ENCODE data around the gene RBKS. TPM values are rescaled to one million over a fixed set of nuclear protein-coding genes. Genes with fewer than 3 reads are reported as not detected.

Gene RBKS
- total RNA-seq, 3 donors from 2014 or later, result 5.9 to 10.6 (median 10.3) TPM

DNA sequence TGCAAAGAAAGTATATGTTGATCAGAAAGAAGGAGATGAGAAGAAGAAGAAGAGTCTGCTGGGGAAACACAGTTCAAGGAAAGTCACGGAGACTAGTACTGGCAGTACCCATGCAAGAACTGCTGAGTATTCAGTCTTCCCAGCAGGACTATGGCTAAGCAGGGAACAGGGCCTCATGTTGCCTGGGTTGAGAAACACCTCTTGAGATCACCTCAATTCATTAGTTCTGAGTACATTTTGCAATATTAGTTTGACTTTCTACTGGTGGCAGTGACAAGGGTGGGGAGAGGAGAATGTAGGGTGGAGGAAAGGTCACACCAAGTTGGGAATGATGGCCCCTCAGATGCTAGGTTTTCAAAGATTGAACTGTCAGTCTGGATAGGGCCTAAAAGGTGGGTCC, 68.1 kb downstream of the RBKS start:
- intact Hi-C loops (cut with DNase I, micrococcal nuclease), result no loop called here
- no peaks in the 10 kb centered on the region for H3K4me1 ChIP-seq (ENCODE audit: low read depth)
- DNase-seq (no peak), ATAC-seq (no peak)
- TF ChIP-seq, protein P1, sequence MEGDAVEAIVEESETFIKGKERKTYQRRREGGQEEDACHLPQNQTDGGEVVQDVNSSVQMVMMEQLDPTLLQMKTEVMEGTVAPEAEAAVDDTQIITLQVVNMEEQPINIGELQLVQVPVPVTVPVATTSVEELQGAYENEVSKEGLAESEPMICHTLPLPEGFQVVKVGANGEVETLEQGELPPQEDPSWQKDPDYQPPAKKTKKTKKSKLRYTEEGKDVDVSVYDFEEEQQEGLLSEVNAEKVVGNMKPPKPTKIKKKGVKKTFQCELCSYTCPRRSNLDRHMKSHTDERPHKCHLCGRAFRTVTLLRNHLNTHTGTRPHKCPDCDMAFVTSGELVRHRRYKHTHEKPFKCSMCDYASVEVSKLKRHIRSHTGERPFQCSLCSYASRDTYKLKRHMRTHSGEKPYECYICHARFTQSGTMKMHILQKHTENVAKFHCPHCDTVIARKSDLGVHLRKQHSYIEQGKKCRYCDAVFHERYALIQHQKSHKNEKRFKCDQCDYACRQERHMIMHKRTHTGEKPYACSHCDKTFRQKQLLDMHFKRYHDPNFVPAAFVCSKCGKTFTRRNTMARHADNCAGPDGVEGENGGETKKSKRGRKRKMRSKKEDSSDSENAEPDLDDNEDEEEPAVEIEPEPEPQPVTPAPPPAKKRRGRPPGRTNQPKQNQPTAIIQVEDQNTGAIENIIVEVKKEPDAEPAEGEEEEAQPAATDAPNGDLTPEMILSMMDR (IDR thresholded peaks at IDR 0.05), result no peak
- no peaks in the 10 kb centered on the region for H3K36me3 ChIP-seq (ENCODE audit: low read depth)
- H3K9me3 ChIP-seq, result peaks cover 5% of the 10 kb centered on the region
- no peak overlapping the region for H3K4me3 ChIP-seq

DNA sequence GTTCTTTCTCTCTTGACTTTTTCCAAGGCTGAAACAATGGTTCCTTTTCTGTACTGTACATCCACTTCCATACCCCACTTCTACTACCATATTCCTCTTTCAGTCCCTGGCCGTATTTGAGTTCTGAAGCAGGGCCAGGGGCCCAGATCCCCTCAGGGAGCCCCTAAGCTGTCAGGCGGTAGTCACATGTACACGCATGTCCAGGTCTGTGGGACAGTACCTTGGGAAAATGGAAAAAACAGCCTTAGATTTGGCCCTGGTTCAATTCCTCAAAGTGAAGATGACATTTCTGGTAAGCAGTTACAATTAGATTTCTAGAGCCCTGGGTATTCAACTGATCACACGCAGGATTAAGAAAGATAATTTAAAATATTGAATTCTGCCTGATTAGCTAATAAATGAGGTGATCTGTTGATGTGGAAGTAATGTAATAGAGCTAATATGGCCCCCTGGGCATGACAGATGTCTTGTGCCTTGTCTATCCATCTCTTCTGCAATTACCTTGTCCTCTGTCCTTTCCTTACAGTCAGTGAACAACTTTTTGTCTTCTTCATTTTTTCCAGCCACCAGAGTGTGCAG, 74.2 kb downstream of the RBKS start:
- H3K9me3 ChIP-seq, result no peaks in the 10 kb centered on the region
- intact Hi-C loops (cut with DNase I, micrococcal nuclease), result no loop called here
- ATAC-seq (no peak), DNase-seq (no peak)
- no peaks in the 10 kb centered on the region for H3K36me3 ChIP-seq (ENCODE audit: low read depth)
- TF ChIP-seq, protein P1 (IDR thresholded peaks at IDR 0.05), result no peak
- H3K4me3 ChIP-seq, result no peak overlapping the region
- no peaks in the 10 kb centered on the region for H3K4me1 ChIP-seq (ENCODE audit: low read depth)

DNA sequence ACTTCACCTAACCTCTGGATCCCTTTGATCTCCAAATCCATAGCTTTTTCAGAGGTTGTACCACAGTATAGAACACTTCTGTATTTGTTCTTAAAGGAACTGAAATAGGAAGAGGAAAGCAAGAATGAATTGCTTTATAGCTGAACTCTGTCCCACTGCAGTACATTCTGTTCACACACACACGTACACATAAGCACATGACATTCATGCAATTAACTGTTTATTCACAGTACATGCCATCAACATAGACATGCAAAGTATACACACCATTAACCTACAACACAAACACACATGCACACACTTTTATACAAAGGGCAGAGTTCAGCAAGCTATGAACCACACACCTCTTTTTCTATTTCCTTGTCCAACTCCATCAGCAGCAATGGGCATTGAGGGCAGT, 75.4 kb downstream of the RBKS start:
- H3K4me3 ChIP-seq, result no peak overlapping the region
- H3K4me1 ChIP-seq (ENCODE audit: low read depth), result no peaks in the 10 kb centered on the region
- DNase-seq (no peak), ATAC-seq (peak; percentile 91)
- no peaks in the 10 kb centered on the region for H3K9me3 ChIP-seq
- intact Hi-C loops (cut with DNase I, micrococcal nuclease), result no loop called here
- H3K36me3 ChIP-seq (ENCODE audit: low read depth), result no peaks in the 10 kb centered on the region
- TF ChIP-seq, protein P1 (IDR thresholded peaks at IDR 0.05), result no peak

DNA sequence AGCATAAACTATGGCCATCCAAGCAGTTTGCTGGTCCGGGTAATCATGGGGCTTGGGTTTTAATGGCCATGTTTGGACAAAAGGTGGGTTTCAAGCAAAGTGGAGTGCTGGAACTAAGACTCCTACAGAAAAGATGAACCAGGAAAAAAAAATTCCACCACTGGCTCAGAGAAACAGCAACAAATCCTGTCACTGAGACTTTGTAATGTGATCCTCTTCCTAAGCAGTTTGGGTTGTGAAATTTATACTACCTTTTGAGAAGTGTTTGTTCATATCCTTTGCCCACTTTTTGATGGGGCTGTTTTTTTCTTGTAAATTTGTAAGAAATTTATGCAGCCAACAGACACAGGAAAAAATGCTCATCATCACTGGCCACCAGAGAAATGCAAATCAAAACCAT, 78.4 kb downstream of the RBKS start:
- TF ChIP-seq, protein P1 (IDR thresholded peaks at IDR 0.05), result no peak
- no peak for ATAC-seq
- Histone ChIP-seq H3K4me1 (ENCODE audit: low read depth) (no peaks in the 10 kb centered on the region), H3K36me3 (ENCODE audit: low read depth) (no peaks in the 10 kb centered on the region), H3K4me3 (no peak overlapping the region), H3K9me3 (no peaks in the 10 kb centered on the region)
- intact Hi-C loops (cut with DNase I, micrococcal nuclease), result no loop called here
- DNase-seq, result no peak

DNA sequence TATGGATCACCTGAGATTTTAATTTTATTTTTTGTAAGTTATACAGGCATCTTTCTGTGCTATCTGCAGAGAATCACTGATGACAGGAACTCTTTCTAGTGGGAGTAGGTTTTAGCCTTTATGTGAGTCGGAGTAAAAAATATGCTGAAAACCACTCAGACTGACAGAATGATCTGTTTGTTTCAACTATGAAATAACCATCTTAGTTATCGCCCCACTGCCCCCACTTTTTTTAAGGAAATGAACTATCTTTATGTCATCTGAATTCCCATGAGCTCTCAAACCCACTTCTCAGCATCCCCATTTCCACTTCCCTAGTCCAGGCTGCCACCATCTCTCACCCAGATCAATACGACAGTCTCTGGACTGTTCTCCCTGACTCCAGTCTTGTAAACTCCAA, 79.7 kb downstream of the RBKS start:
- Histone ChIP-seq H3K36me3 (ENCODE audit: low read depth) (no peaks in the 10 kb centered on the region), H3K9me3 (no peaks in the 10 kb centered on the region), H3K4me3 (no peak overlapping the region), H3K4me1 (ENCODE audit: low read depth) (no peaks in the 10 kb centered on the region)
- TF ChIP-seq, protein P1 (IDR thresholded peaks at IDR 0.05), result no peak
- intact Hi-C loops (cut with DNase I, micrococcal nuclease), result no loop called here
- ATAC-seq (no peak), DNase-seq (no peak)

DNA sequence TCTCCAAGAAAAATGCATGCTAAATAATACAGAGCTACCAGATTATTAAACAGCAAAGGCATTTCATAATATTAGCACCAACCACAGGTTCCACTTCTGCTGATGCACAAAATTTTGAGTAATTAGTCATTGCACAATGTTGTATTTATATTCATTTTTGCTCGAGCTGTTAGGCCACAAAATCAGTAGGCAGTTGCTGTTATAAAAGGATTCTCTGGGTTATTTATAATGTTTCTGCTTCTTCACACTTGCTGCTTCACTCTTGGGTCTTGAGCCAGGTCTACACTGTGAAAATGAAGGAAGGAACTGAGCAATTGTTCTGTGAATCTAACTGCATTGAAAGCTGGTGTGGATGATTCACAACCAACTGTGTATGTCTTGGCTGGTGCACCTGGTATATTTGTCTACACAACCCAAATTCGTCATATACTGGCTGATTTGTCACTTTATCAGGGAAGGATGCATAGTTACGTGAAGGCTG, 80.4 kb downstream of the RBKS start:
- intact Hi-C loops (cut with DNase I, micrococcal nuclease), result no loop called here
- ATAC-seq (no peak), DNase-seq (no peak)
- Histone ChIP-seq H3K4me3 (no peak overlapping the region), H3K36me3 (ENCODE audit: low read depth) (no peaks in the 10 kb centered on the region), H3K4me1 (ENCODE audit: low read depth) (no peaks in the 10 kb centered on the region), H3K9me3 (no peaks in the 10 kb centered on the region)
- TF ChIP-seq, protein P1 (IDR thresholded peaks at IDR 0.05), result no peak
